Left lung (tissue), 10 donors: ENCODE results near the gene FKBP7. TPM values are rescaled to one million over a fixed set of nuclear protein-coding genes. Genes with fewer than 3 reads are reported as not detected.

Experiments
- ATAC-seq: fragments of 200-7000 bp; cut with Tn5 transposase; one replicate; pipeline ENCODE4 v1.9.1; 2020; ENCODE audit warnings: moderate library complexity
- DNase-seq, 4 donors: peaks; one replicate each; pipeline ENCODE4 v3.0.0-alpha.2; 2013 to 2020
- H3K27ac ChIP-seq, 2 donors: fragments of 200-600 bp; sonication (generic) in 1 of 2; one replicate each; pipeline versions ENCODE4 v1.5.0 to v1.8.0; 2020 to 2021
- H3K27me3 ChIP-seq, 2 donors: fragments of 200-600 bp; sonication (generic) in 1 of 2; one replicate each; pipeline versions ENCODE4 v1.5.0 to v1.8.0; 2020 to 2021
- H3K36me3 ChIP-seq, 2 donors: fragments of 200-600 bp; sonication (generic) in 1 of 2; one replicate each; pipeline versions ENCODE4 v1.5.0 to v1.8.0; 2020 to 2021
- H3K4me1 ChIP-seq, 2 donors: fragments of 200-600 bp; one replicate each; pipeline ENCODE4 v1.8.0; 2021
- H3K4me3 ChIP-seq, 2 donors: fragments of 200-600 bp; sonication (generic) in 1 of 2; one replicate each; pipeline versions ENCODE4 v1.5.0 to v1.8.0; 2020 to 2021; ENCODE audit warnings: mild to moderate bottlenecking in 1 of 2
- H3K9me3 ChIP-seq, 2 donors: fragments of 200-600 bp; sonication (generic) in 1 of 2; one replicate each; pipeline versions ENCODE4 v1.5.0 to v1.8.0; 2020 to 2021
- CTCF ChIP-seq, 2 donors: fragments of 200-600 bp; sonication (generic) in 1 of 2; IDR thresholded peaks; one replicate each; pipeline versions ENCODE4 v1.5.0 to v1.8.0; 2021; ENCODE audit warnings: antibody characterized with exemption in 2 of 2
- intact Hi-C, 2 donors: fragments of 100-400 bp; cut with DNase I; formaldehyde crosslinking; loops; one replicate each; pipeline versions ENCODE4 v1.11.2 to v1.14.2; 2022
- polyA plus RNA-seq, 6 donors: library from polyadenylated mRNA; unstranded; fragments of 120-200 nt; gene quantifications; one replicate each; pipeline ENCODE4 v1.2.1, GENCODE V29; 2013; ENCODE audit not compliant: insufficient read length in 6 of 6
- total RNA-seq, 2 donors: library from RNA; stranded (reverse); fragmentation: NEBNext Ultra II Directional; extraction: Animal tissue kit (Norgen Biotek cat#: 25700); gene quantifications; one replicate each; pipeline ENCODE4 v1.2.1, GENCODE V29; 2021
- donor health status: DM: no; HTN: yes; CAD: no.
- donor health status: DM: no; HTN: no; CAD: no.

FKBP7 gene
- total and polyA plus RNA-seq, 8 donors: 12.9 to 73.6 (median 64.4) TPM

GRCh38 chr2:178415979-178416378, 62.4 kb downstream of the FKBP7 start:
- intact Hi-C loops: no loop called here
- no peak for TF ChIP-seq CTCF (IDR thresholded peaks at IDR 0.05)
- DNase-seq: no peak
- Histone ChIP-seq H3K27ac (no peak overlapping the region), H3K4me1 (peaks cover 10 to 27% of the 10 kb centered on the region in 2 donors), H3K27me3 (no peaks in the 10 kb centered on the region), H3K9me3 (no peaks in the 10 kb centered on the region), H3K4me3 (no peak overlapping the region), H3K36me3 (no peaks in the 10 kb centered on the region)
- ATAC-seq: no peak

DNA sequence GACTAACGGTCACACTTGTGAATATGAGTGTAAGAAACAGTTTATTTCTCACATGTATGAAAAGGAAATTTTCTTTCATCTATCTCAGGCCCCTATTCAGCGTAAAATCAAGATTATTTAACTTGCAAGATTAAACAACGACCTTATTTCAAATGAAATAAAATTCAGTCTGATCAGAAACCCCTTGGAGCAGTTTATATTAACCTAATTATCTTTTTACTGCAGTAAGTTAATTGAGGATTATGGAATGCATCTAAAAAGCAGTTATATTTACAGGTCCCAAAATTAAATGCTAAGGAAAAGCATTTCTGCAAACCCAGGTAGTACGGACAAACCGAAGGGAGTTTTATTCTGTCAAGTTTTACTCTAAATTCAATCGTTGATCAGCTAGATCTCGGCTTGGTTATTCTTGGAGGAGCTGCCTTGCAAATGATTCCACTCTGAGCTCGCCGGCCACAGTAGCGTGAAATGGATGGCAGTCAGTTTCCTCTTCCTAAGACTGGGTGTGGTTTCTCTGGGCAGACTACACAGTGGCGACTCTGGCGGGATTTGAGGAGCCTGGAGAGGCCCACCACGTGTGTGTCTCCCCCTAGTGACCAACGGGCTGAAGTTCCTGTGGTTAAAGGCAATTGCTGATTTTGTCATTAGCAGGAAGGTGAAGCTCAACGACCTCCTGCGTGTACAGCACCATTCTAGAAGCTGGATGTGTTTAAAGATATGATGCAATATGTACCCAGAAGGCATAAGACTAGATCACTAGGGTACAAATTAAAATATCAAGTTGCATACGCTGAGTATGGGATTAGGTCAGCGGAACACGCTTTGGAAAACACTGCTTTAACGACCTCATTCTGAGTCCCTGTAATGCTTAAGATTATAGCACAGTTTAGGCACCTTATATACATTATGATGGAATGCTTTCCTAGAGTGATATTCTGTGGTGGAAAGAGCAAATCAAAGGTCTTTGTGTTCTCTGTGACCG, 63.8 kb downstream of the FKBP7 start:
- TF ChIP-seq CTCF (IDR thresholded peaks at IDR 0.05): peak; percentile 79 to 80
- H3K27ac ChIP-seq: peak overlapping the region; percentile 86 to 98
- peak; percentile 98 for ATAC-seq
- H3K36me3 ChIP-seq: no peaks in the 10 kb centered on the region
- peaks cover 10 to 27% of the 10 kb centered on the region in 2 donors for H3K4me1 ChIP-seq
- DNase-seq: peak; percentile 84 to 94 (median 91)
- no peaks in the 10 kb centered on the region for H3K9me3 ChIP-seq
- intact Hi-C loops: no loop called here
- no peaks in the 10 kb centered on the region for H3K27me3 ChIP-seq
- H3K4me3 ChIP-seq: peak overlapping the region; percentile 53 to 61

Other genes starting within 250 kb of the FKBP7 start
- 10 to 100 TPM; 45.2 to 45.4 TPM for gene PRKRA, start 27.4 kb downstream of the FKBP7 start, total RNA-seq
- 10 to 100 TPM; 67.8 to 83.5 (median 71.5) TPM for gene PRKRA, start 27.4 kb downstream of the FKBP7 start, polyA plus RNA-seq
- gene PJVK, start 27.2 kb downstream of the FKBP7 start, total RNA-seq: 1 to 10 TPM; 2.0 to 2.7 TPM
- gene PJVK, start 27.2 kb downstream of the FKBP7 start, polyA plus RNA-seq: 10 to 100 TPM in 4 of 6 donors, 1 to 10 TPM in 2; 9.5 to 13.7 (median 13.1) TPM
- gene PLEKHA3, start 1.9 kb upstream of the FKBP7 start, total RNA-seq: 10 to 100 TPM; 30.3 to 35.7 TPM
- gene PLEKHA3, start 1.9 kb upstream of the FKBP7 start, polyA plus RNA-seq: 10 to 100 TPM; 24.5 to 27.8 (median 26.4) TPM